HTR-8/SVneo (cell line): ENCODE measurements around the gene SLC24A3.
A peak's percentile ranks its signal among the peaks of the same experiment; 100 is the strongest.
"Not testable (repeated sequence)": the region's sequence is repeated elsewhere in the genome, so short reads cannot be mapped to it uniquely, and the experiment has no call there.

Experiments used
- DNase-seq: peaks from one replicate; pipeline ENCODE4 v3.0.0; 2011; ENCODE audit warnings: low spot score, mixed read lengths; ENCODE audit not compliant: insufficient read length
- FAIRE-seq: peaks from 2 replicates; lab custom pipeline; 2011; peaks lifted over from hg19 to GRCh38; lab: Jason Lieb, UNC

SLC24A3 gene

GRCh38 chr20:19745106-19745505 lies 532.7 kb downstream of the SLC24A3 start:
- no peak for DNase-seq
- no peak for FAIRE-seq

GRCh38 chr20:19745584-19745983 lies 533.1 kb downstream of the SLC24A3 start:
- DNase-seq (no peak), FAIRE-seq (no peak)

- DNase-seq, result no peak
- FAIRE-seq, result no peak
Measured at GRCh38 chr20:19746396-19746795, 534.0 kb downstream of the SLC24A3 start.

GRCh38 chr20:19747903-19748302 lies 535.5 kb downstream of the SLC24A3 start:
- DNase-seq (no peak), FAIRE-seq (no peak)

GRCh38 chr20:19748681-19749080 lies 536.2 kb downstream of the SLC24A3 start:
- FAIRE-seq (no peak), DNase-seq (no peak)

GRCh38 chr20:19749618-19750071 lies 537.2 kb downstream of the SLC24A3 start:
- FAIRE-seq (no peak), DNase-seq (no peak)

- DNase-seq (no peak), FAIRE-seq (no peak)
Measured at GRCh38 chr20:19750101-19750606, 537.7 kb downstream of the SLC24A3 start.

- no peak for FAIRE-seq
Measured at GRCh38 chr20:19750907-19751636, 538.6 kb downstream of the SLC24A3 start.

GRCh38 chr20:19754201-19754600 lies 541.8 kb downstream of the SLC24A3 start:
- FAIRE-seq, DNase-seq: not testable (repeated sequence)

More at GRCh38 chr20:19750907-19751636, 538.6 kb downstream of the SLC24A3 start:
- DNase-seq, result no peak

- DNase-seq (no peak), FAIRE-seq (no peak)
Measured at GRCh38 chr20:19756761-19757486, 544.5 kb downstream of the SLC24A3 start.

- DNase-seq (peak; percentile 95), FAIRE-seq (peak; percentile 58)
Measured at GRCh38 chr20:19757487-19758132, 545.2 kb downstream of the SLC24A3 start.

- DNase-seq (peak; percentile 50), FAIRE-seq (no peak)
Measured at GRCh38 chr20:19758133-19758500, 545.7 kb downstream of the SLC24A3 start, which contains the start of gene RIN2. Gene RIN2 (plus strand): TSS chr20:19758258. CDS start chr20:19889602, 131,344 bp downstream.

GRCh38 chr20:19758501-19759331 lies 546.3 kb downstream of the SLC24A3 start:
- DNase-seq, result no peak
- peak; percentile 28 for FAIRE-seq

GRCh38 chr20:19760371-19760721 lies 547.9 kb downstream of the SLC24A3 start:
- FAIRE-seq, result no peak
- DNase-seq, result no peak

GRCh38 chr20:19761326-19761725 lies 548.9 kb downstream of the SLC24A3 start:
- DNase-seq (no peak), FAIRE-seq (no peak)

- DNase-seq (no peak), FAIRE-seq (no peak)
Measured at GRCh38 chr20:19761841-19762240, 549.4 kb downstream of the SLC24A3 start.

- no peak for DNase-seq
- no peak for FAIRE-seq
Measured at GRCh38 chr20:19764207-19764606, 551.8 kb downstream of the SLC24A3 start.

- no peak for FAIRE-seq
- no peak for DNase-seq
Measured at GRCh38 chr20:19765266-19765665, 552.8 kb downstream of the SLC24A3 start.

- DNase-seq (no peak), FAIRE-seq (no peak)
Measured at GRCh38 chr20:19765913-19766312, 553.5 kb downstream of the SLC24A3 start.

- DNase-seq, result no peak
- FAIRE-seq, result no peak
Measured at GRCh38 chr20:19767070-19767469, 554.6 kb downstream of the SLC24A3 start.
